HuH-7.5 (cell line): ENCODE results near the gene AP2A2.

ENCODE experiments used
- DNase-seq: peaks from one replicate; pipeline ENCODE4 v3.0.0; 2011; ENCODE audit warnings: low spot score

Gene AP2A2

DNA sequence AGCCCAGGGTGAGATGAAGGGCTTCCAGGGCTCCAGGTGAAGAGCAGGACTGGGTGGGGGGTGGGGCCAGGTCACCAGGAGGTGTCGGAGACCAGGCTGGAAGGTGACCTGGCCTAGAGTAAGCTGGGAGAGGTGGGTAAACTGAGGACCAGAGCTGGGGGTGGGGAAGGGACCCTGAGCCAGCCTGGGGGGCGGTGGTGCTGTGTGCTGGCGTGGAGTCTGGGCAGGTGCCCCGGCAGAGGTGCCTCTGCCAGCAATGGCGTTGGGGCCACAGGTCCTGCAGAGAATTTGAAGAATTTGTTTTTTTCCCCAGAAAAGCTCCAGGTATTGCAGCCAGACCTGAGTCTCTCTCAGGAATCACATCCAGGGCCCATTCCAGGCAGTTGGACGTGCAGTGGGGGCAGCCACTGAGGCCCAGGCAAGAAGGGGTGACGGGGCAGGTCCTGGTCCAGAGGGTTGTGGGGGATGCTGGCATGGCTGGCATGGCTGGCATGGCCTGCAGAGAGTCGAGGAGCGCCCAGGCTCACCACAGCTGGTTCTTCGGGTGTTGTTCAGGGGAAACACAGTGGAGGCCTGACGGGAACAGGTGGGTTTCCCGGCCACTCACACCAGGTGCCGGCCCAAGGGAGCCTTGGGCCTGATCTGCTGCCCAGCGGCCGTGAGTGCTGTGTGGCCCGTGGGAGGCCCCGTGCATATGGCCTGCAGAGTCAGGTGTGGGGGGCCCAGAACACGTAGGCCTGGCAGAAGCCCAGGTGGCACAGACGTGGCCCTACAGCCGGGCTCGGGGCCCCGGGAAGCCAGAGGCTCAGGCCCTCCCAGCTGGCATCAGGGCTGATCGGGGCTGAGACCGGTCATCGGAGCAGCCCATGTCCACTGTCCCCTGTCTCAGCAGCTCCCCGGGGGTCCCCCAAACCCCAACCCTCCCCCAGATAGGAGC is 117.2 kb downstream of the AP2A2 start:
- no peak for DNase-seq

- DNase-seq = no peak
Measured at GRCh38 chr11:1043563-1044096, 118.0 kb downstream of the AP2A2 start.

DNA sequence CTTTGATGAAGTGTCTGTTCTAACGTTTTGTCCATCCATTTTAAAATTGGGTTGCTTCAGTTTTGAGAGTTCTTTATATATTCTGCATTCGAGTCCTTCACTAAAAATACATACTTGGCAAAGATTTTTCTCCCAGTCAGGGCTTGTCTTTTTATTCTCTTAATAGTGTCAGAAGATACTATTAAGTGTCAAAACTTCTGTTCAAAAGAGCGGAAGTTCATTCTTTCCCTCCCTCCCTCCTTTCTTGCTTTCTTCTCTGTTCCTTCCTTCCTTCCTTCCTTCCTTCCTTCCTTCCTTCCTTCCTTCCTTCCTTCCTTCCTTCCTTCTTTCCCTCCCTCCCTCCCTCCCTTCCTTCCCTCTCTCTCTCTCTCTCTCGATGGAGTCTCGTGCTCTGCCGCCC is 118.5 kb downstream of the AP2A2 start:
- DNase-seq = no peak

GRCh38 chr11:1047595-1048156 is 122.0 kb downstream of the AP2A2 start:
- no peak for DNase-seq

DNA sequence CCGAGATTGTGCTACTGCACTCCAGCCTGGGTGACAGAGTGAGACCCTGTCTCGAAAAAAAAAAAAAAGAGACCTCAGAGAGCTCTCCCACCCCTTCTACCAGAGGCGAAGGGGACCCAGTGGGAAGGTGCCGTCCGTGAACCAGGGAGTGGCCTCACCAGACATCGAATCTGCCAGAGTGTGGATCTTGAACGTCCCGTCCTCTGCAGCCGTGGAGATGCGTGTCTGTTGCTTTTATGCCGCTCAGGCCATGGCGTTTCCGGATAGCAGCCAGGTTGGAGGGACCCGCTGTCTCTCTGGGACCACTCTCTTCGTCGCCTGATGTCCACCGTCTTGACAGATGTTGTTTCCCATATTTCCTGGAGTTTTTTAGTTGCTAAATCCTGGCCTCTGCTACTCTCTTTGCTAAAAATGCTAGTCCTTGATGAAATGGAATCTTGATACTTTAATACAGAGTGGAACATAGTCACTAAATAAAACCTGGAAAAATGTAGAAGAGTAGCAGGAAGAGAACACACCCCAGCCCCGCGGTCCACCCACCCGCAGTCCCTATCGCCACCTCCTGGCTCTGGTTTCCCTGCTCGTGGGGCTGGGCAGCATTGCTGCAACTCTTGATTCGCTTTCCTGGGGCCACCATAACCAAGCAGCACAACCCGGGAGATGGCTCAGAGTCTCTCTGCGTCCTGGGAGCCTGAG is 122.9 kb downstream of the AP2A2 start:
- DNase-seq = no peak

GRCh38 chr11:1049071-1049405 is 123.4 kb downstream of the AP2A2 start:
- DNase-seq = no peak

- no peak for DNase-seq
Measured at GRCh38 chr11:1049431-1049891, 123.8 kb downstream of the AP2A2 start.

GRCh38 chr11:1049911-1050580 is 124.4 kb downstream of the AP2A2 start:
- DNase-seq = no peak

DNA sequence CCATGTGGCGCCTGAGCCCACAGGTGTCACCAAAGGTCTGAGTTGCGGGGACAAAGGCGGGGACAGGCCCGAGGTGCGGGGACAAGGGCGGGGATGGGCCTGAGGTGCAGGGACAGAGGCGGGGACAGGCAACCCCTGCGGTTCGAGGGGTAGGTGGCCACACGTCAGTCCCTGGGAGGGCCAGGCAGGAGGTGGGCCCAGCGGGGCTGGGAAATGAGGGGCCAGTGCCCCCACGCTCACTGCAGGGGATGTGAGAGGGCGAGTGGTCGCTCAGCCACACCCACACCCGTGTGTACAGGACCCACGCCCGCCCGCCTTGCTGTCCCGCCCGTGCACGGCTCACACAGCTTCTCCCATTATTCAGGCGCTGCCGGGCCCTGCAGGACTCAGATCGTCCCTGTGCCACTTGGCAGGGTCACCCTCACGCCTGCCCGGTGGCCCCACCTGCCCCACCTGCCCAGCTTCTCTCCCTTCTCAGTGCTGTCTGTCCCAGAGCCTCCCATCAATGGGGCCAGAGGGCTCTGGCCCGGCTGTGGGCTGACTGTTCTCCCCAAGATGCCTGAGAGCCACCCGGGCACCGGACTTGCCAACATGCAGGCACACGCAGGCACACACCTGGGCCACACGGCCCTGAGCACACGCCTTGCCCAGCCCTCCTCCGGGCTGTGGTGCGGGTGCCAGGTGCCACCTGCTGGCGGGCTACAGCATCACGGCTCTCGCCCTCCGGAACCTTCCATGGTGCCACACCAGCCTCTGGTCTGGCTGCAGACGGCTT is 125.1 kb downstream of the AP2A2 start:
- peak; percentile 91 for DNase-seq

- no peak for DNase-seq
Measured at GRCh38 chr11:1051356-1052132, 125.9 kb downstream of the AP2A2 start.

DNA sequence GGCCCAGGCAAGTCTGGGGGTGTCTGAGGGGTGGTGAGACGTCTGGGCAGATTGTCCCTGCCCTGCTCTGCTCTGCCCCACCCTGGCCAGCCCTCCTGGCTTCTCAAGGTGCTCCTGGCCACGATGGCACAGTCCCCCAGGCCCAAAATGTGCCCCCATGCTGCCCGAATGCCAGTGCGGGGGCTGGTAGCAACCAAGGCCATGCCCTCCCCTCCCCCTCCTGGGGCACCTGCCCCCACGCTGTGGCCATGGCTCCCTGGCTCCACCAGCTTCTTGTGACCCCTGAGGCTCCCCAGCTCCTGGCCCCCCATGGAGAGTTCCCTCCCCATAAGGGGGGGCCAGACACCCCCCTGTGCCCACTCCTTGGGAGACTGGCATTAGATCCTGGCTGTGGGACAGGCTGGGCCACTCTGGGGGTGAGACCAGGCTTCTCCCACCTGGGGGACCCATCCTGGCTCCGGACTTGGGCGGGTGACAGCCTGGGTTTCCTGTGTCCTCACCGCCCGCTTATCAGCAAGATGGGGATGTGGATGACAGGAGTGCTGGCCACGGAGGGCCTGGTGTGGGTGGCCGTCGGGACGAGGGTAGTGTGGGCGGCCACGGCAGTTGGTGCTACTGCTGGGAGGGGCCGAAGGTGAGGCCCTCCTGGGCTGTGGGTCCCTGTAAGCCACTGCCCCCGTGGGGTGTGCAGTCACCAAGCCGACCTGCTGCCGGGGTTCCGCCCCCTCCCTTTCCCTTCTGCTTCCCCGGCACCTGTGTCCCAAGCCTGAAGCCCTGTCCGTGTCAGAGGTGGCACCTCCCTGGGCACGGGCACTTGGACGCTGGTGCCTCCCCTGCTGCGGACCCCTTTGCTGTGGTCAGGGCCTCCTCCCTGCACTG is 126.7 kb downstream of the AP2A2 start:
- DNase-seq = no peak

DNA sequence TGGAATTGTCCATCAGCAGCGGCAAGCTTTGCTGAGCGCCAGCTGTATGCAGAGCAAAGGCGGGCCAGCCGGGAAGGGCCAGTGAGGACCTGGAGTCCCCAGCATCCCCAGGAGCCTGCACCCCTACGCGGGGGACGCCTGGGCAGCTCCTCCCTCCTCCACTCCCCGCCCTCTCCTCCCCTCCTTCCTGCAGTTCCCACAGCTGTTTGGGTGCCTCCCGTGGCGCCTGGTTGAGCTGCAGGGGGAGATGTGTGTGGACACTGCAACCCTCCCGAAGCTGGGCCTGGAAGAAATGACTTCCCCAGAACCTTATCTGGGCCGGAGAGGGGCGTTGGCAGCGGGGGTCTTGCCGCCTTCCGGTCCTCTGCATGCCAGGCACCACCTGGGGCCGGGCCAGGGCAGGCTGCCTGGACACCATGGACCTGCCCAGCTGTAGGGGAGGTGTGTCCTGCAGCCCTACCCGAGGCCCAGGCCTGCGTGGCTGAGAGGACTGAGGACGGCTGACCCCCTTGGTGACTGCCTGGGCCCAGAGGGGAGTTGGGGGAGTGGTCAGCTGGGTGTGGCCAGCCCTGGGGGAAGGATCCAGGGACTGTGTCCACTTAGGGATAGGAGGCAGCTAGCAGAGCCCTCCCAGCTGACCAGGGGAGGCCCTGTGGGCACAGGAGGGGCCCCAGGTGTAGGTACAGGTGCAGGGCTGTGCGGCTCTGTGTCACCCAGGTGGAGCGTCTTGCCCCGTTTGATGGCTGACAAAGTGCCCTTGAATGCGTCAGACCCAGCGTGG is 127.6 kb downstream of the AP2A2 start:
- DNase-seq = no peak

- DNase-seq = no peak
Measured at GRCh38 chr11:1054143-1055108, 128.8 kb downstream of the AP2A2 start.

- DNase-seq = no peak
Measured at GRCh38 chr11:1055109-1055703, 129.5 kb downstream of the AP2A2 start.

DNA sequence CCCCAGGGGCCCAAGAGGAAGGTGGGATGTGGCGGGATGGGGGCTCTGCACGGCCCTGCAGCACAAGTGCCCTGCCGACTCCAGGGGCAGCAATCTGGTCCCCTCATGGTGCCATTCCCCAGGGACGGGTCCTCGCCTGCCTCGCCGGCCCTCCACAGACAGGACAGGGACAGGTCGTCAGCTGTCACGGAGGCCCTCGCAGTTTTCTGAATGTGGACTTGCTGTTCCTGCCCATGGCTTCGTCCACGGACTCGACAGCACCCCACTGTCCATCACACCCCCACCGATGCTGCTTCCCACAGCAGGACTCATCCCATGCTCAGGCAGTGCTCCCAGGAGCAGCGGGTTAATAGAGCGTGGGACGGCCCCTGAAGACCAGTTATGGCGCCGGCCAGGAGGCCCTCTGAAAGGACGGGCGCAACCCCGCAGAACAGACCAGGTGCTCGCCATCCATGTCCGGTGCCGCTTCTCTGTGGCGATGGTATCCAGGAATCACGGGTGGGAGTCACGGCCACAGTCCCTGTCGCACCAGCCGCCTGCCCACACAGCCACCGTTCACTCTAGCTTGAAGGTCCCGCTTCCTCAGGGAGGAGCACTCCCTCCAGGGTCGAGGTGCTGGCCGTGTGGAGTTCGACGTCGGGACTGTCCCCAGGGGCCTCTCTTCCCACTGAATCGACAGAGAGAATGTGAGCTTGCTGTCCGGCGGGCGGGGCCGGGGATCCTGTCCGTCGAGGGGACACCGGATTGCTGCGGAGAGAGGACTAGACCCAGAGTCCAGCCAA is 130.5 kb downstream of the AP2A2 start:
- no peak for DNase-seq

DNA sequence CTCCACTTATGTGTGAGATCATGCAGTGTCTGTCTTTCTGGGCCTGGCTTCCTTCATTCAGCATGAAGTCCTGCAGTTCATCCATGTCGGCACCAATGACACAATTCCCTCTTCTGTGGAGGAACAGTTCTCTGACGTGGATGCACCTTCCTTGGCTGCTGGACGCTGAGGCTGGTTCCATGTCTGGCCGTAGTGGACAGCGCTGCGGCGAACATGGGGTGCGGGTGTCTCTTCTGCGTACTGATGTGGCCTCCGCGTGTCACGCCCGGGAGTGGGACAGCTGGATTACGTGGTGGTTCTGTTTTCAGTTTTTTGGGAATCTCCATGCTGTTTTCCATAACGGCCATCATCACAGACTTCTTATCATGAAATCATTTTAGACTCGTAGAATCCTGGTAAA is 132.1 kb downstream of the AP2A2 start:
- no peak for DNase-seq
